K562 (cell line): ENCODE data around the gene C2CD4B. TPM values are rescaled to one million over a fixed set of nuclear protein-coding genes. Genes with fewer than 3 reads are reported as not detected.

Experiments
- CREB1 ChIP-seq, 2 experiments: sonication (generic) in 1 of 2; formaldehyde crosslinking in 1 of 2; IDR thresholded peaks; 2 replicates each; pipeline versions ENCODE4 v1.6.1 to v1.8.0; 2012 to 2022; ENCODE audit warnings: inconsistent platforms in 1 of 2, mild to moderate bottlenecking in 1 of 2, missing genetic modification reagents in 1 of 2, moderate library complexity in 1 of 2
- DACH1 ChIP-seq: fragments of 450-650 bp; IDR thresholded peaks from 2 replicates; pipeline ENCODE4 v1.6.1; 2018; ENCODE audit not compliant: partially characterized antibody
- DMBX1 ChIP-seq: fragments of 250-450 bp; sonication (Bioruptor Pico); IDR thresholded peaks from 2 replicates; pipeline ENCODE4 v1.8.0; 2022; ENCODE audit warnings: inconsistent platforms, mild to moderate bottlenecking, moderate library complexity, borderline replicate concordance
- ESRRB ChIP-seq: fragments of 250-450 bp; sonication (Bioruptor Pico); IDR thresholded peaks from 2 replicates; pipeline ENCODE4 v1.5.0; 2020; ENCODE audit warnings: mild to moderate bottlenecking, moderate library complexity, borderline replicate concordance
- ETS2 ChIP-seq: IDR thresholded peaks from 2 replicates; pipeline ENCODE4 v1.6.1; 2016; ENCODE audit warnings: borderline replicate concordance, missing genetic modification characterization, mild to moderate bottlenecking, moderate library complexity, missing compliant biosample characterization; ENCODE audit not compliant: poor library complexity, severe bottlenecking
- HEY1 ChIP-seq: fragments of 250-450 bp; sonication (Bioruptor Pico); IDR thresholded peaks from 2 replicates; pipeline ENCODE4 v1.5.0; 2020; ENCODE audit warnings: mild to moderate bottlenecking, moderate library complexity, borderline replicate concordance
- HNRNPL ChIP-seq: fragments of 200-400 bp; formaldehyde crosslinking; IDR thresholded peaks from 2 replicates; pipeline ENCODE4 v1.6.1; 2017; ENCODE audit warnings: low read depth, mild to moderate bottlenecking, low read length
- KLF13 ChIP-seq: fragments of 450-650 bp; IDR thresholded peaks from 2 replicates; pipeline ENCODE4 v1.6.1; 2016; ENCODE audit warnings: missing genetic modification characterization, low read depth, mild to moderate bottlenecking, missing compliant biosample characterization, moderate library complexity, borderline replicate concordance
- NFE2 ChIP-seq: IDR thresholded peaks from 2 replicates; pipeline ENCODE4 v1.6.1; 2014; ENCODE audit warnings: antibody characterized with exemption, low read depth
- POLR2AphosphoS2 ChIP-seq: IDR thresholded peaks from 2 replicates; pipeline ENCODE4 v1.6.1; 2012; ENCODE audit warnings: low read length, improper control_type of control experiment
- POU5F1 ChIP-seq: fragments of 150-350 bp; IDR thresholded peaks from 2 replicates; pipeline ENCODE4 v1.6.1; 2014; ENCODE audit warnings: borderline replicate concordance, low read length, low read depth, mild to moderate bottlenecking; ENCODE audit not compliant: partially characterized antibody
- SIX5 ChIP-seq, 2 experiments: IDR thresholded peaks; 2 replicates each; pipeline ENCODE4 v1.6.1; 2011; ENCODE audit warnings: low read length in 2 of 2, borderline replicate concordance in 1 of 2, low read depth in 1 of 2, mild to moderate bottlenecking in 1 of 2, moderate library complexity in 1 of 2; ENCODE audit not compliant: insufficient read depth in 1 of 2
- ZNF121 ChIP-seq: sonication (generic); formaldehyde crosslinking; conservative IDR thresholded peaks from 2 replicates; pipeline ENCODE4 v1.8.0; 2022; ENCODE audit warnings: missing genetic modification reagents
- ZNF174 ChIP-seq: fragments of 250-450 bp; sonication (Bioruptor Pico); IDR thresholded peaks from 2 replicates; pipeline ENCODE4 v1.4.0; 2020; ENCODE audit warnings: mild to moderate bottlenecking
- ZNF436 ChIP-seq: fragments of 250-450, 450-650 bp; sonication (Bioruptor Pico); formaldehyde crosslinking; IDR thresholded peaks from 2 replicates; pipeline ENCODE4 v1.7.0; 2020; ENCODE audit warnings: mild to moderate bottlenecking
- ZNF77 ChIP-seq: fragments of 250-450 bp; sonication (Bioruptor Pico); IDR thresholded peaks from 2 replicates; pipeline ENCODE4 v1.5.0; 2020
- ZSCAN32 ChIP-seq: fragments of 450-650 bp; formaldehyde crosslinking; IDR thresholded peaks from 2 replicates; pipeline ENCODE4 v1.4.0; 2020; ENCODE audit warnings: mild to moderate bottlenecking, moderate library complexity
- polyA plus RNA-seq, 8 experiments: library from polyadenylated mRNA; depleted of rRNA in 4 of 8; stranded (reverse) in 5 of 8; unstranded in 3 of 8; fragments of >200 nt; fragmentation: Nextera tagmentation in 2 of 8; fragmentation: Illumina TruSeq in 1 of 8; extraction: Ambion mirVana in 2 of 8; extraction: Trizol in 1 of 8; gene quantifications; 2 replicates each; pipeline versions ENCODE4 v1.2.1 to v1.2.3, GENCODE V29; 2011 to 2014; ENCODE audit warnings: inconsistent platforms in 1 of 8, missing spikeins in 1 of 8
- total RNA-seq, 7 experiments: library from RNA; depleted of rRNA in 6 of 7; stranded (reverse); fragments of >200 nt in 6 of 7; fragmentation: Illumina TruSeq in 2 of 7; extraction: Trizol in 2 of 7; gene quantifications; 2 replicates each; pipeline versions ENCODE4 v1.2.1 to v1.2.3, GENCODE V29; 2011 to 2021; ENCODE audit warnings: low replicate concordance in 1 of 7
- TF ChIP-seq, protein P1 (sequence below): fragments of 450-650 bp; IDR thresholded peaks from 2 replicates; pipeline ENCODE4 v1.7.1; 2018; ENCODE audit warnings: mild to moderate bottlenecking, low read depth; ENCODE audit not compliant: partially characterized antibody
- TF ChIP-seq, protein P2 (sequence below): fragments of 250-450 bp; sonication (Bioruptor Pico); IDR thresholded peaks from 2 replicates; pipeline ENCODE4 v1.9.0; 2021; ENCODE audit warnings: mild to moderate bottlenecking
- TF ChIP-seq, protein P3 (sequence below): fragments of 250-450 bp; sonication (Bioruptor Pico); IDR thresholded peaks from 2 replicates; pipeline ENCODE4 v1.5.0; 2021
- TF ChIP-seq, protein P4 (sequence below): fragments of 200-800 bp; sonication (Bioruptor generic); IDR thresholded peaks from 2 replicates; pipeline ENCODE4 v1.6.1; 2017; ENCODE audit warnings: missing genetic modification characterization, missing compliant biosample characterization
- TF ChIP-seq, protein P5 (sequence below): fragments of 450-650 bp; IDR thresholded peaks from 2 replicates; pipeline ENCODE4 v1.6.1; 2016; ENCODE audit warnings: antibody characterized with exemption

The C2CD4B gene
- total and polyA plus RNA-seq, 9 of the 15 experiments (the other 6 are each of a cell fraction or from before 2014, with no cell fraction given): 0.11 TPM; not detected in 8

DNA sequence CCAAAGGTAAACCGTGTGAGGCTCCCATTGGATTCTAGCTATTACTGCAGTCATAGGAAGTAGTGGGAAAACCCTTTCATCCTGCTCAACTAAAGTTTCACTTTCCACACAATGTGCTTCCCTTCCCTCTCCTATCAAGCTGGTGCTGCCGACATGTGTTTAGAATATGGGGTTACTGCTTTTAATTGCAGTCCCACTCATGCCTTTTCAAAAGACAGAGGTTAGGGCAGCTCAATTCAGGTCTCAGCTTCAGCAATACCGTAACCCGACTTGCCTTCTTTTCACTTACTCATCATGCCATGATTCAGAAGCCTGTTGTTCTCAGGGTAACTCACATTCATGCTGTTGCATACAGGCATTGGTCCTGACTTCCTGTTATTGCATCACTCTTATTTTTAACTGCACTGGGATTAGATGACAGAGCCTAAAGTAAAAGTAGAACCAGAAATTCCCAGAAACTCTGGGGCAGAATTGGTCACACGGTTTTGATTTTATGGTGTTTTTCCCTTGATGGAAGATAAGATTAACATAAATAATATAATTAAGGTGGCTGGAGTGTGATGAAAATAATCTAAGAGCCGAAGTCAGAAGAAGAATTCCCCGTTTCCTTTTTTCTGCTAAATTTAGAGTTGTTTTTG, 45.7 kb downstream of the C2CD4B start (continued):
- TF ChIP-seq ETS2 (tag) (no peak), HEY1 (CRISPR knock-in tag) (no peak), DMBX1 (CRISPR knock-in tag) (no peak), DACH1 (no peak), ZNF174 (CRISPR knock-in tag) (no peak), NFE2 (peak; percentile 65; the same call in 1 of the 2 replicates), ZNF77 (no peak), HNRNPL (no peak), POU5F1 (no peak), ZNF436 (CRISPR knock-in tag) (no peak), ESRRB (no peak), POLR2AphosphoS2 (no peak), KLF13 (no peak), SIX5 (IDR thresholded peaks at IDR 0.05; ENCODE audit: borderline replicate concordance in 1 of 2, insufficient read depth in 1 of 2, low read depth in 1 of 2, low read length in 2 of 2) (no peak), ZSCAN32 (peak; percentile 96), CREB1 (IDR thresholded peaks at IDR 0.05) (no peak), CREB1 (CRISPR knock-in tag; IDR thresholded peaks at IDR 0.05) (no peak), ZNF121 (no peak)
- TF ChIP-seq, protein P1, sequence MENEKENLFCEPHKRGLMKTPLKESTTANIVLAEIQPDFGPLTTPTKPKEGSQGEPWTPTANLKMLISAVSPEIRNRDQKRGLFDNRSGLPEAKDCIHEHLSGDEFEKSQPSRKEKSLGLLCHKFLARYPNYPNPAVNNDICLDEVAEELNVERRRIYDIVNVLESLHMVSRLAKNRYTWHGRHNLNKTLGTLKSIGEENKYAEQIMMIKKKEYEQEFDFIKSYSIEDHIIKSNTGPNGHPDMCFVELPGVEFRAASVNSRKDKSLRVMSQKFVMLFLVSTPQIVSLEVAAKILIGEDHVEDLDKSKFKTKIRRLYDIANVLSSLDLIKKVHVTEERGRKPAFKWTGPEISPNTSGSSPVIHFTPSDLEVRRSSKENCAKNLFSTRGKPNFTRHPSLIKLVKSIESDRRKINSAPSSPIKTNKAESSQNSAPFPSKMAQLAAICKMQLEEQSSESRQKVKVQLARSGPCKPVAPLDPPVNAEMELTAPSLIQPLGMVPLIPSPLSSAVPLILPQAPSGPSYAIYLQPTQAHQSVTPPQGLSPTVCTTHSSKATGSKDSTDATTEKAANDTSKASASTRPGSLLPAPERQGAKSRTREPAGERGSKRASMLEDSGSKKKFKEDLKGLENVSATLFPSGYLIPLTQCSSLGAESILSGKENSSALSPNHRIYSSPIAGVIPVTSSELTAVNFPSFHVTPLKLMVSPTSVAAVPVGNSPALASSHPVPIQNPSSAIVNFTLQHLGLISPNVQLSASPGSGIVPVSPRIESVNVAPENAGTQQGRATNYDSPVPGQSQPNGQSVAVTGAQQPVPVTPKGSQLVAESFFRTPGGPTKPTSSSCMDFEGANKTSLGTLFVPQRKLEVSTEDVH: no peak
- TF ChIP-seq, protein P2, sequence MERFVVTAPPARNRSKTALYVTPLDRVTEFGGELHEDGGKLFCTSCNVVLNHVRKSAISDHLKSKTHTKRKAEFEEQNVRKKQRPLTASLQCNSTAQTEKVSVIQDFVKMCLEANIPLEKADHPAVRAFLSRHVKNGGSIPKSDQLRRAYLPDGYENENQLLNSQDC (CRISPR knock-in tag): no peak
- TF ChIP-seq, protein P3, sequence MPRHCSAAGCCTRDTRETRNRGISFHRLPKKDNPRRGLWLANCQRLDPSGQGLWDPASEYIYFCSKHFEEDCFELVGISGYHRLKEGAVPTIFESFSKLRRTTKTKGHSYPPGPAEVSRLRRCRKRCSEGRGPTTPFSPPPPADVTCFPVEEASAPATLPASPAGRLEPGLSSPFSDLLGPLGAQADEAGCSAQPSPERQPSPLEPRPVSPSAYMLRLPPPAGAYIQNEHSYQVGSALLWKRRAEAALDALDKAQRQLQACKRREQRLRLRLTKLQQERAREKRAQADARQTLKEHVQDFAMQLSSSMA (CRISPR knock-in tag): no peak
- TF ChIP-seq, protein P4, sequence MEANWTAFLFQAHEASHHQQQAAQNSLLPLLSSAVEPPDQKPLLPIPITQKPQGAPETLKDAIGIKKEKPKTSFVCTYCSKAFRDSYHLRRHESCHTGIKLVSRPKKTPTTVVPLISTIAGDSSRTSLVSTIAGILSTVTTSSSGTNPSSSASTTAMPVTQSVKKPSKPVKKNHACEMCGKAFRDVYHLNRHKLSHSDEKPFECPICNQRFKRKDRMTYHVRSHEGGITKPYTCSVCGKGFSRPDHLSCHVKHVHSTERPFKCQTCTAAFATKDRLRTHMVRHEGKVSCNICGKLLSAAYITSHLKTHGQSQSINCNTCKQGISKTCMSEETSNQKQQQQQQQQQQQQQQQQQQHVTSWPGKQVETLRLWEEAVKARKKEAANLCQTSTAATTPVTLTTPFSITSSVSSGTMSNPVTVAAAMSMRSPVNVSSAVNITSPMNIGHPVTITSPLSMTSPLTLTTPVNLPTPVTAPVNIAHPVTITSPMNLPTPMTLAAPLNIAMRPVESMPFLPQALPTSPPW (CRISPR knock-in tag): no peak
- TF ChIP-seq, protein P5, sequence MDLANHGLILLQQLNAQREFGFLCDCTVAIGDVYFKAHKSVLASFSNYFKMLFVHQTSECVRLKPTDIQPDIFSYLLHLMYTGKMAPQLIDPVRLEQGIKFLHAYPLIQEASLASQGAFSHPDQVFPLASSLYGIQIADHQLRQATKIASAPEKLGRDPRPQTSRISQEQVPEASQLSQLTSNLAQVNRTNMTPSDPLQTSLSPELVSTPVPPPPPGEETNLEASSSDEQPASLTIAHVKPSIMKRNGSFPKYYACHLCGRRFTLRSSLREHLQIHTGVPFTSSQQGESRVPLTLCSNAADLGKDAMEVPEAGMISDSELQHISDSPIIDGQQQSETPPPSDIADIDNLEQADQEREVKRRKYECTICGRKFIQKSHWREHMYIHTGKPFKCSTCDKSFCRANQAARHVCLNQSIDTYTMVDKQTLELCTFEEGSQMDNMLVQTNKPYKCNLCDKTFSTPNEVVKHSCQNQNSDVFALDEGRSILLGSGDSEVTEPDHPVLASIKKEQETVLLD: no peak
